NCI-H1105 (cell line): ENCODE measurements around the gene ACIN1.

ENCODE experiments used
- DNase-seq: peaks from one replicate; lab custom pipeline; 2025; lab: John Stamatoyannopoulos, UW

The ACIN1 gene

DNA sequence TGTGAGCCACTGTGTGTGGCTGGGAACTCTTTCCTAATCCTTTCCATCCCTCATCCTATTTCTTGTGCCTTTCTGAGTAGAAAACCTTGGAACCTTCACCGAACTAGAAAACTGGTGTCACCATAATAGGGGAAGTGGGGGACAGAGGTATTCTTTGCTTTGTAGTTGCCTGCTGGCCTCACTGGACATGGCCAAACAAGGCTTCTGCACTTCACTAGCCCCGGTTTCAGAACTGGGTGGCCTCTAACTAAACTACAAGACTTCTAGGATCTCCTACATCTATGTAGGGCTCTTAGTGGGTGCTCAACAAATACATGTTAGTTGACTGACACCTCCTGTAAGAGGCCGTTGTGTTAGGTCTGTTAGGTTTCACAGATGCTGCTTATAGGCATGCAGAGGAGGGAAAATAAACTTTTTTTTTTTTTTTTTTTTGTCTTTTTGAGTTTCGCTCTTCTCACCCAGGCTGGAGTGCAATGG, 10.4 kb upstream of the ACIN1 start:
- no peak for DNase-seq

DNA sequence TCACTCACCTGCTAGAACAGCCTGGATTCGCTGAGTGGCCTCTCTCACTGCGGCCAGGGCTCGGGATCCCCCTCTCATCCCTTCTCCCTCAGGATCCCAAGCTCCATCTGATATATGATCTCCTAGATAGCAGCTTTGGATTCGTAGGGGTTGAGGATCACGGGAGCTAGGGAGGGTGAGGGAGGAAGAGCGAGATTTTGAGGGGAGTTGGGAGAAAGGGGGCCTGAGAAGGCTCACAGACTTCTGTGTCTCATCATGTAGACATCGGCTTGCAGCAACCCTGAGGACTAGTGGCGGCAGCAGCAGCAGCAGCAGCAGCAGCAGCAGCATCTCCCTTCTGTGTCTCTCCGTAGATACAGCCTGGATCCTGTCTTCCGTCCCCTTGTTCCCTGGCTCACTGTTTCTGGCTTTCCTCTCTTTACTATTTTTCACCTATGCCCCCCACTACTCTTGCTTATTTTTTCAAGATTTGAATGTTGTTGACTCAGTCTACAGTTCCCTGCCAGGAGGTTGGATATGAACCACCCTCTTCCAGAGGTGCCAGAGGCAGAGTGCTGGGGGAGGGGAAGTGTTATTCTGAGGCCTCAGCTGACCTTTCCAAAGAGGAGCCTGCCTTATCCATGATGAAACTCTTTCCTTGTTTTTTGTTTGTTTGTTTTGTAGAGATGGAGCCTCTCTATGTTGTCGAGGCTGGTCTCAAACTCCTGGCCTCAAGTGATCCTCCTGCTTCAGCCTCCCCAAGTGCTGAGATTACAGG, 9.8 kb upstream of the ACIN1 start, which contains the start of gene CIROP:
Gene CIROP (minus strand): TSS at position 399 of the 757 bp plus-strand sequence. CDS start 69 bp downstream, at position 330.
- DNase-seq: no peak

DNA sequence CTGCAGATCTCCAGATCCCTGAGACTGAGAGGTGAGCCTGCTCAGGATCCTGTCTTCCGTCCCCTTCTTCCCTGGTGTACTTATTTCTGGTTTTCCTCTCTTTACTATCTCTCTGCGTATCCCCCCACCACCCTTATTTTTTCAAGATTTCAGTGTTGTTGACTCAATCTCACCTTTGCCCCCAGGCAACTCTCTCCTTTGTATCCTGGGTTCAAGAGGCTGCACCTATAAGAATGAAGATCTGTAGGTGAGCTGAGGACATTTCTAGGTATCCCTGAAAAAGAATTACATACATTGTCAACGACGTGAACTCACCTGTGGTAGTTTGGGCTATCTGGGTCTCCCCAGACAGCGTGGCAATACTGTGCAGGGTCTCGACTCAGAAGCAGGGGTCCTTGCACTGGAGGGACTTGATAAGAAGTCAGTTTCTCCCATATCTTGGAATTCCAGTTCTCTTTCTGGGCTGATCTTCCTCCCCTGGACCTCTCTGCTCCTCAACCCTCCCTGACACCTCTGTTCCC, 9.2 kb upstream of the ACIN1 start:
- DNase-seq: no peak

DNA sequence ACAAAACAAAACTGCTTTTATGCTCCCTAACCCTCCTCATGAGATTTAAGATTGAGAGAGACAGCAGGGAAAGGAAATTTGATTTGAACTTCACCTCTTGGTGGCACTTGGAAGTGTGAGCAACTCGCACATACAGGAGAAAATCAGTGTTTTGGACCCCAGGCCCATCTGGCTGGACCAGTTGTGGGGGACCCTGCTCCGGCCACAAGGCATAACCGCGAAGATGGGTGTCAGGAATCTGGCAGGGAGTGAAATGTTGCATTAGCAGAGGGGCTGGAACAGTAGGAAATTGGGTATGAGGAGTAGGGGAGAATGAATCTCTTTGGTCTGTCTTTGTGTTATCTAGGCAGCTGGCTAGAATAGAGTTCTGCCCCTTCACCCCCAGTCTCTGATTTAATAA, 8.6 kb upstream of the ACIN1 start:
- DNase-seq: no peak

DNA sequence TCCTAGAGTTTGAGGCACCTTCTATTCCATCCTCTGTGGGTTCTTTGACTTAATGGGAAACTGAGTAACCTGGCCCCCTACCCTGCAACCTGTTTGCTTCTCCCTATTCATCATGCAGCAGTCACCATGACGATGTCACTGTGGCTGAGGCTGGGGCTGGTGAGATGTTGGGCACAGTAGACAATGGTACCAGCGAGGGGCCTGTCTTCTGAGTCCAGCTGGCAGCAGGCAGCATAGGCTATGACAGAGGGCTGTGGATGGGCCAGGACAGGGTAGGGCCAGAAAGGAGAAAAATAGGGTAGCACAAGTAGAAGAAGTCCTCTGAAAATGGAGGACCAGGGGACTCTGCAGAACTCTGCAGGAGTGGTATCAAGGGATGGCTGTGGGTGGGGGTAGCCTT, 7.9 kb upstream of the ACIN1 start:
- no peak for DNase-seq

DNA sequence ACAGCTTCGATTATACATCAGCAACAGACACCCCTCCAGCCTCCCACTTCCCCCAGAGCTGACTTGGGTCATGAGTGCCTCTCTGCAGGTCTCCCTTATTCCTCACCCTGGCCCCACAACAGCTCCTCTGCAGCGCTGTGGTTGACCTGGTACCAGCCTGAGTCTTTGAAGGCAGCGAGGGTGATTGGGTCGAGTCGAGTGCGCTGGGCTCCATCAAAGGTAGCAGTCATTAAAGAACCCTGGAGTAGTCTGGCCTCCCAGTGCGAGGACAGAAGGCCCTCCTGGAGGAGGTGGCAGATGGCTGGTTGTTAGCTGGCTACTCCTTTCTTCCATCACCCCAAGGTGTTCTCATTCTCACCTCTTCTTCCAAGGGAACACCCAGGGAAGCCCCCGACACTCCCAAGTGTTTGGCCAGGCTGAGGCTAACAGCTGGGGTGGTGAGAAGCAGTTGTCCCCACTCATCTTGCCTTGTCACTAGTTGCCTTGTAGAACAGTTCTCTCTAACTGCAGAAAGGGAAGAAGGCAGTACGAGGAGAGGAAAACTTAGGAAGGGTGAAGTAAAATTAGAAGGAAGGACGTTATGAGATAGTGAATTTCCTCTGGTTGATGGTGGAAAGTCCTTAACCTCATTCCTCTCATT, 7.2 kb upstream of the ACIN1 start:
- DNase-seq: no peak

DNA sequence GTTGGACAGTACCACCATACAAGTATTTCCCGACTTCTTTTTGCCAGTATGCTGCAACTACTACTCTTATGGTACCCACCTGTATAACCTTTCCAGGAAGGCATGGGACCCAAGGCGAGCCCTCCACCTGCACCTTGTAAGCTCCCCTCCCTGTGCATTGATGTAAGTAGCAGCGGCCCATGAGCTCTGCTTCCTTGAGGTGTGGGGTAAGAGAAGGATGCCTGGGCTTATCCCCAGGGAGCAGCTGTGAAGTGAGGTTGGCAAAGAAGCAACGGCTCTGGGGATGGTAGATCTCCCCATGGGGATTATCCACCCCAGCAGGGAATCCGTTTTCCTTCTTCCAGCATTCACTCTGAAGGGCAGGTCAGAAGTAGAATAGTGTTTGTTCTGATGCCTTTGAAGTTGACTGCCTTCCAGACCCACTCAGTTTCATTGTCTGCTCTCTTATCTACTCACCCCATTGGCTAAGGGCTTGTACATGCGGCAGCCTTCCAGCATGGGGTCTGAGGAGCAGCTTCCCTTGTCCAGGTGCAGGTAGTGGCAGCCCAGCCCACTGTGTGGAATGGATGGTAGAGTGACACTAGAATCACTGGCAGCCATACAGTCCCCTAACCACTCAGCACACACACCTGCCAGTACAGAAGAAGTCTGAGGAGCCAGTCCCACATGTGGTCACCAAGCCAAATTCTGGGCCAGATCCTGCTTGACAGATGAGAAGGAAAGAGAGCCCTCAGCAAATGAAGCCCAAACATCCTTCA, 6.5 kb upstream of the ACIN1 start:
- DNase-seq: no peak

DNA sequence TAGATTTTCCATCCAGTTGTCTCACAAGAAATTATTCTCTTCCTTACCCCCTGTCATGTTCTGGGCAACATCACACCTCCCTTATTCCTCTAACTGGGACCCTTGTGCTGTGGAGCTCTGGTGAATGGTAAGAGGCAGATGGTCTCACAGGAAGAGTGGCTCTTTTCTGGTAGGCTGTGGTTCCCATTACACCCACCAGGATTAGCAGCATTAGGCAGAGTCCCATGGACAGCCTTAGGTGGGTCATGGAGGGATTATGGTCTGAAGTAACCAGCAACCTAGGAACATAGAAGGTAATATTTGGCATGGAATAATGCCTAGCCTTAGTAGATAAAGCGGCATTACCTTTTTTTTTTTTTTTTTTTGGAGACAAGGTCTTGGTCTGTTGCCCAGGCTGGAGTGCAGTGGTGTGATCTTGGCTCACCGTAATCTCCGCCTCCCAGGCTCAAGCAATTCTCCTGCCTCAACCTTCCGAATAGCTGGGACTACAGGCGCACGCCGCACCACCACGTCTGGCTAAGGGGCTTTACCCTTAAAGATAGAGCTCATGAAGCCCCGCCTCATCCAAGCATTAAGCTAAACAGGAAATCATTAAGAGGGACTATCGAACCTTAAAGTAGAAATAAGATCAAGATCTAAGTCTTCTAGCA, 4.4 kb upstream of the ACIN1 start:
- no peak for DNase-seq

DNA sequence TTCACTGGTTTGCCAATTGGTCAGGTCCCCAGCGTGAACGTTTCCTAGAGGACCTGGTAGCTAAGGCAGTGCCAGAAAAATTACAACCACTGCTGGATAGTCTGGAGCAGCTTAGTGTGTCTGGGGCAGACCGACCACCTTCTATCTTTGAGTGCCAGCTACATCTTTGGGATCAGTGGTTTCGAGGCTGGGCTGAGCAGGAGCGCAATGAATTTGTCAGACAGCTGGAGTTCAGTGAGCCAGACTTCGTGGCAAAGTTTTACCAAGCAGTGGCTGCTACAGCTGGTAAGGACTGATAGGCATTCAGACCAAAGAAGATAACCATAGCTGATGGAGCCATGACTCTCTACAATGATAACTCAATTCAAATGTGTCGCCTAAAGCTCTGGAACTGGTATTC, 2.9 kb upstream of the ACIN1 start:
- no peak for DNase-seq

DNA sequence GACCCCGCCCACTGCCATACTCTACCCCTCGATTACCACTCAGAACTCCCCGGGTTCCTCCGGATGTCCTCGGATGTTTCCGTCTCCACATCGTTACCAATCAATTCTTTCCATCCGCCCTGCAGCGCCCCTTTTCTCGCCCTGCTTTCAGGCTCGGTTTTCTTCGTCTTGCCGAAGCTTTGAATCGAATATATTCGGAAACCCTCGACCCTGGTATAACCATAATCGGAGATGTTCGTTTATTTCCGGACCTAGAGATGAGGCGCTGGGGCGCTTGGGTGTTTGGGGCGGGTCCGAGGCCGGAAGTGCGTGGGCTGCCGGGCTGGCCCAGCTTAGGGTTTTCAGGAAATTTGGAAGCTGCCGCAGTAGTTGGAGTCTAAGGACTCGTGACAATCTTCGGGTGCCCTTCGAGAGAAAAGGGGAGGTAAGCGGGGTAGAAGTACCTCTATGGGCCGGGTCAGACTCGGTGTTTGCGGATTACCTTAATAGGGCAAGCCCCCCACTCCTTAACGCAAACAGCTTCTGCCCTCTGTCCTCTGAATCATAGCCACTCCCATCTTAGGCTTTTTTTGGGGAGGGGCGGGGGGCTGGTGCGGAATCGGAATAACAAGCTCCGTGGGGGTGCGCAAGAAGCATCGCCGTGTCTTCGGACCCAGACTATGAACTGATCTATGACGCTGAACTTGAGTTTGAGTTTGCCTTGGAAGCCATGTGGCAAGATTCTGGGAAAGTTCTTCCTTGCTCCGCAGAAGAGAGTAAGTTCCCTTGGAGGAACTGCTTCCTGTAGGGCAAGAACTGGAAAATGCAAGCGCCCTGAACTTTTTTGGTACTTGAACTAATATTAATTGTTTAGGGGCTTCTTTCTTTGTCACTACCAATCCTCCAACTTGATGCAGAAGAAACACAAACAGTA, 516 bp upstream of the ACIN1 start, which contains the start of gene C14orf119:
Gene C14orf119 (plus strand): TSS at position 310 of the 913 bp plus-strand sequence. CDS start 2,154 bp downstream, outside the sequence.
- no peak for DNase-seq

DNA sequence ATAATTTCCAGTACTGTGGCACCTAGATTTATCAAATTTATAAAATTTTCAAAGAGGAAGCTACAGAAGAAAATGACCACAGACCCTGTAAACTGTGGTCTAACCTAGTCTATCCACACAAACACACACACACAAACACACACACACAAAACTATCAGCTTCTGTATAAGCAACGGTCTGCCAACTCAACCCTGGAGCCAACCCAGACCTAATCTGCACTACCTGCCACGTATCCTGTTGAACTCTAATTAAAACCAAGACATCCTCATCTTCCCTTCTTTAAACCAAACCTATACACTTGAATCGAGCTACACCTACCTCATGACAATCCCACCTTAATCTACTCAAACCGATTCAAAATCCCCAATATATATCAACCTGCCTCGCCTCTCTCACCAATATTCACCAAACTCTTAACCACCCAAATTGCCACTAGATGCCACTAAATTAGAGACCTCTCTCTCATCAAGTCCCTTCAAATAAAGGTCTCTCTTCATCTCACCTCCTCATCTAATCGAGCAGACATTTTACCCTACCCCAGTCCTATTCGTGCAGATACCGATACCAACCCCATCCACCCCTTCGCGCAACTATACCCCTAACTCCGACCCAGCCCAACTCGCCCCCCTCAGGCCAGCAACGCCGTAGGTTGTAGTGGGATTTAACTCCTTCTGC, 808 bp downstream of the ACIN1 start:
- DNase-seq: no peak

DNA sequence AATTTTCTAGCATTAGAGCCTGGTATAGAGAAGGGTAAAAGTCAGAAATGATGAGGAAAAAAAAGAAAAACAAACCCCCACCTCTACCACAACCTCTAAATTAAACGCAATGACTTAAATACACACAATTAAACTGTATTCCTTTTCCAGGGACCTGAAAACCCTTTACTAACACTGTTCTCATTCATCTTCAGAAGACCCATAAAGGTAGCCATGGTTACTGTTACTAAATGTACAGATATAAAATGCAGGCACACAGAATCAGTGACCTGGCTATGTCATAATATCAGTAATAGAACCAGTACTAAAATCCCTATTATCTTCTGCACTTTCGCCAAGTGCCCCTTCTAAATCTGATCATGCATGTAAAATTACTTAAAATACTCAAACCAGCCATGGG, 1.4 kb downstream of the ACIN1 start:
- no peak for DNase-seq

DNA sequence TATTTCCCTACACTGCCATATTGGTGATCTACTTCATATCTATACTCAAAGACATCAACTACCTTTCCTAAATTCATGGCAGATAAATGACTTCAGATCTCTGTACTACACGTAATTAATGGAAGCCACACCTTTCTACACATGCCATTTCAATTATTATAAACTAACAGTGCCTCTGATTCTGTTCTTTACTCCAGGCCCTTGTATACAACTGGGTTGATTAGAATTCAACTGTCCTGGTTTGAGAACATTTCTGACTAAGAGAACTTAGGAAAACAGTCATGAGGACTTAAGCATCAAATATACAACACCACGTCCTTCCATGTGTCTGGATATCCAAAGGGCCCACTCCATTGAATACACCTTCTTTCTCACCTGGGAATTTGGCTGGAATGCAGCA, 1.8 kb downstream of the ACIN1 start:
- no peak for DNase-seq

DNA sequence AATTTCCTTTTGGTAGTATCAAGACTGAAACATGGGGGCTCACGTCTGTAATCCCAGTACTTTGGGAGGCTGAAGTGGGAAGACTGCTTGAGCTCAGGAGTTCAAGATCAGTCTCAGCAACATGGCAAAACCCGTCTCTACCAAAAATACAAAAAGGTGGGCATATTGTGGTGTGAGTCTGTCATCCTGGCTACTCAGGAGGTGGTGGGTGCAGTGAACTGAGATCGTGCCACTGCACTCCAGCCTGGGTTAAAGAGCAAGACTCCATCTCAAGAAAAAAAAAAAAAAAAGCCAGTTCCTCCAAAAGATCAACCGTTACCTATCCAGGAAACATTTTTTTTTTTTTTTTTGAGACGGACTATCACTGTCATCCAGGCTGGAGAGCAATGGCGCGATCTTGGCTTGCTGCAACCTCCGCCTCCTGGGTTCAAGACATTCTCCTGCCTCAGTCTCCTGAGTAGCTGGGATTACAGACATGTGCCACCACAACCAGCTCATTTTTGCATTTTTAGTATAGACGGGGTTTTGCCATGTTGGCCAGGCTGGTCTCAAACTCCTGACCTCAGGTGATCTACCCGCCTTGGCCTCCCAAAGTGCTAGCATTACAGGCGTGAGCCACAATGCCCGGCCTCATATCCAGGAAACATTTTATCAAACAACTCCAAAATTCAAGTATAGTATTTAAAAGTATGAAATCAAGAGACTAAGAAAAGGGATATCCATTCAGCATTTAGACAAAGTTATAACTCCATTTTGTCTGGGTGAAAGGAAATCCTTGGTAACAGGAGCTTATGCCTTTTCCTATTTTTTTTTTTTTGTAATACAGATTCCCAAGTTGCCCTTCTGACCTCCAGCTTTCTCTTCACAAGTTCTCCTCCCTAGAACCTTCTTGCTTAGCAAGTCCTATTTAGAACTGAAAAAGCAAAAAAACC, 3.4 kb downstream of the ACIN1 start:
- DNase-seq: no peak

DNA sequence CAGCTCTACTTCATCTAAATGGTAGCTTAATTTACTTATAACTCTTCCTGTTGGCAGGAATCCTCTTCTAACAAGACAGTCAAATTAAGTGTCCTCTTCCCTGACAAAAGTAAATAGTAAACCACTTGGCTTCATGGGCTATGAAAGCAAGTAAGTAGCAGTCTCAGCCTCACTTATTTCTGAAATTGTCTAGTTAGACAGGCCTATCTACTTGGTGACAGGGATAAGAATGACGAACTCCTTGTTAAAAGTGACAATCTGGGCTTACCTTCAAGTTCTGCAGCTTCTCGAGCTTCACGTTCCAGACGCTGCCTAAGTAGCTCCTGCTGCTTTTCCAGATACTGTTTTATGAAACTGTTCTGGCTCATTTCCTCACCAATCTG, 4.7 kb downstream of the ACIN1 start:
- DNase-seq: no peak

DNA sequence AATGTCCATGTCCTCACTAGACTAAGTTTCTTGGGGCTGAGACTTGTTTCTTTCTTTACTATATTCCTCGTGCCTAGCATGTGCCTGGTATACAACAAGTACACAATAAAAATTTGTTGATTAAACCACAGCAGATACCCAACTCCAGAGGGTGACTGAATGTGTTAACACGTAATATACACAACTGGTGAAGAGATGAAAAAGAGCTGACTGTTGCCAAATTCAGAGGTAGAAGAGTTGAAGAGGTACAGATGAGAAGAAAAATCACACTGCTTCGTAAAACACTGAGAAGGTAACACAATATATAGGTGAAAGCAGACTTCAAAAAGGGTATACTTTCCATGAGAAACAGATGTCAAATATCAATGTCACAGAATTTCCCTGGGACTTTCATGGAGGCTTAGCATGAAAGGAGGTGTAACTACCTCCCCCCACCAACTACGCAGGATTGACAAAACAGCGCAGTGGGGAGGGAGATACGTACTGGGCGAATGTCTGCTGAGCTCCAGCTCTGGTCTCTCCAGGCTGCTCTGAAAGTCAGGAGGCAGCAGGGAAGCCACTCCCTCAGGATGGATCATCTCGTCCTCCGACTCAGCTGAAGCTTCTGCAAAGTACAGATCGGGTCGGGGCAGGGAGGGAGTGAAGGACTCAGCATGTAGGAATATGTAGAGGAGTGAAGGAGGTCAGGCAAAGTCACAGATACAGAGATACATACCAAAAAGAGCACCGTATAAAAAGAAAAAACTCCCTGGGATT, 5.3 kb downstream of the ACIN1 start:
- DNase-seq: no peak

DNA sequence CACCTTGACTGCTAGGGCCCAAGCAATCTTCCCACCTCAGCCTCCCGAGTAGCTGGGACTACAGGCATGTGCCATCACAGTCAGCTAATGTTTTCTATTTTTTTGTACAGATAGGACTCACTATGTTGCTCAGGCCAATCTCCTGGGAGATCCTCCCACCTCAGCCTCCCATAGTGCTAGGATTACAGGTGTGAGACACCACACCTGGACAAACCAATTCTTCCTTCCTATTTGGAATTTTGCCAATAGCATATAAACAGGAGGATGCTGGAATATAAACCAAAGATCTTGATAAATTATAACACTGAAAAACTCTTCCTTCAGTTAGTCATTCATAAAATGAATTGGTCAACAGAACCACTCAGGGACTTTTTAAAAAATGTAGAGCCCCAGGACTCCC, 8.4 kb downstream of the ACIN1 start:
- no peak for DNase-seq

DNA sequence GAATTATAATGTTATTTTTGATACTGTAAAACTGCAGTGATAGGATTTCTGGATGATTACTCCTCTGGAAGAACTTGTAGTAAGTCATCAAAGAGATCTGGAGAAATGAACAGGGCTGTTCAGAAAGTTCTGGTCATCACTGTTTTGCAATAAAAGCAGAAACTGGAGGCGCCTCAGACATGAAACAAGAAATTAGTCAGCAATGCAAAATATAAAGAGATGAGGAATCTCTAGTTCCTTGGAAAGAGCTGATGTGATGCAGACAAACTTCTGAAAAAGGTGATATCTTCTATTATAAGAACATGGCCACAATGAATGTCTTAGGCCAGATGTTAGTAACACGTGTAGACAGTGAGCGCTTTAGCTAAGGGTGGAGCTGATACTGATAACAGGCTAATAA, 9.5 kb downstream of the ACIN1 start:
- DNase-seq: no peak

DNA sequence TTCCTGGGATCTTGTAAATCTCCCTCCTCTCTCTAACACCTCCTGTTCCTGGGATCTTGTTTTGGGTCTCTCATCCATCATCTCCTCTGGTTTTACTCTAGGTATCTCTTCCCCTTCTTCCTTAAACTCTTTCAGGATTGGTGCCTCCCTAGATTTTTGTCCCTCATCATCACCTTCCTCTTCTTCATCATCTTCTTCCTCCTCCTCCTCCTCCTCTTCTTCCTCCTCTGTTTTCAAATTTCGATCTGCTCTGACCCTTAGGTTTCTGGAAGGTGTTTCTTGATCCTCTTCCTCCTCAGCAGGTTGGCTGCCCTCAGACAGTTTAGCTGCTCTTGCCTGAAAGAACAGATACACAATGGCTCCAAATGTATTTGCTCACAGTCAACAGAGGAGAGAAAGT, 14.5 kb downstream of the ACIN1 start:
- no peak for DNase-seq
